NCI-H1092 (cell line): ENCODE measurements around the gene METTL14.
"Not testable (repeated sequence)": the region's sequence is repeated elsewhere in the genome, so short reads cannot be mapped to it uniquely, and the experiment has no call there.

ENCODE experiments used
- DNase-seq: peaks from one replicate; lab custom pipeline; 2025; lab: John Stamatoyannopoulos, UW

Gene METTL14

DNA sequence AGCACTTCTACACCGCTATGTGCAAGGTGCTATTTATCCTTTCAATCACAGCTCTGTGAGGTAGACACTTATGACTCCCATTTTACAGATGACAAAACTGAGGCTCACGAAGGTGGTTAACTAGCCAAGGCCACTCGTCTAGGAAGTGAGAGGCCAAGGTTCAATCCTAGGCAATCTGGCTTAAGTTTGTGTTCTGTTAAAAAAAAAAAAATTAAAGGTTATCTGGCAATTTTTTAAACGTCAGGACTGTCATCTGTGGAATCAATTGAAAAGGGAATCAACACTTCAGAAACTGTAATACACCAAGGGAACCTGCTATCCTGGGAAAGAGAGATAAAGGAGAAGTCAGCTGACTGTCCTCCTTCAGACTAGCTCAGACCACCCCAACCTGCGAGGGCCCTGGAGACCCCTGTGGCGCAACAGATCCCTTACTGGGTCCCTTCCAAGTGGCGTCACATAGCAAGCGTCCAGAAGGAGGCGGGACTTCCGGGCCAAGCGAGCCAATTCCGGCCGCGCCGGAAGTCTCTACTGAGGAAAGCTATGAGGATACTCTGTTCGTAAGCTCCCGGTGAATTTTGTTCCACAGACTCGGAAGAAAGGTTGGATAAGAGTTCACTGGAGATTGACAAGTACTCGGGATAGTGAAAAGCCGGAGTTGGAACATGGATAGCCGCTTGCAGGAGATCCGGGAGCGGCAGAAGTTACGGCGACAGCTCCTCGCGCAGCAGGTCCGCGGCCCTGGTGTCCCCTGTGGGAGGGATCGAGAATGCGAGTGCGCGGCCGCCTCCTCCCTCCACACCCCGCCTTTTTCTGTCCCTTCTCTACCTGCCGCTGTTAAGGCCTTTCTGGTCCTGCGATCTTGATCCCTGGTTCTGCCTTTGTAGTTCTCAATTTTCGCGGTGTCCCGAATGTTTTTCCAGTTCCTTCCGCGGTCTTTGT, at the start of gene METTL14:
Gene METTL14 (plus strand): TSS at position 520 of the 939 bp plus-strand sequence. CDS start 143 bp downstream, at position 663.
- peak; percentile 90 for DNase-seq

DNA sequence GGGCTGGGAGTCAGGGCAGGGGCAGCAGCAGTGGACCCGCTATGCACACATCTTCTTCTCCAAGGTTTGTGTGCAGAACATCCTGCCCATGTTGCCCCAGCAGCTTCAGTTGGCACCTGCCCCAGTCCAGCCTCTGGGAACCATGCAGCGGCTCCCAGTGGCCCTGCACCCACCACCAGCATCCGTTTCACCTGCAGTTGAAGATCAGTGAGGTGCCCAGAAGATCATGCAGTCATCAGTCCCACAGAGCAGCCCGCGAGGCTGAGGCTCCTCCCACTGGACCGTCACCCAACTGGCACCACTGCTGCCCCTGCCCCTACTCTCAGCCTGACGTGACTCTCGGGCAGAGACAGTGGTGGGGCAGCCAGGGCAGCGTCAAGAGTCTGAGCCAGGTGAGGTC, 49.1 kb upstream of the METTL14 start:
- DNase-seq = not testable (repeated sequence)

DNA sequence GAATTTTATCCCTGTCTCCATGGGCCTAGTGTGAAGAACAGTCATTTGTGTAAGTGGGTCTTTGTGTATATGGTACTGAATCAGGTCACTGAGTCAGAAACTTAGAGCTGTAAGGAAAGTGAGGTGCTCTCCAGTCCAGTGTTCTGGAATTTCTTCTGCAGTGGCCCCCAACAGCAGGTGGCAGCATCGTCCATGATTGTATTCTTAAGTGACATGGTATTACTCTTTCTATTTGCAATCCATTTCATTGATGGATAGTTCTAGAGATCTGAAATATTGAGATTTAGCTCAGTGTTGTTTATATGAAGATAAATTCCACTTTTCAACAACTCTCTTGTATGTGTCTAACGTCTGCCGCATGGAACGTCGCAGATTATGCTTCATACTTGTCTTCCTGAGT, 20.5 kb upstream of the METTL14 start:
- DNase-seq = not testable (repeated sequence)

DNA sequence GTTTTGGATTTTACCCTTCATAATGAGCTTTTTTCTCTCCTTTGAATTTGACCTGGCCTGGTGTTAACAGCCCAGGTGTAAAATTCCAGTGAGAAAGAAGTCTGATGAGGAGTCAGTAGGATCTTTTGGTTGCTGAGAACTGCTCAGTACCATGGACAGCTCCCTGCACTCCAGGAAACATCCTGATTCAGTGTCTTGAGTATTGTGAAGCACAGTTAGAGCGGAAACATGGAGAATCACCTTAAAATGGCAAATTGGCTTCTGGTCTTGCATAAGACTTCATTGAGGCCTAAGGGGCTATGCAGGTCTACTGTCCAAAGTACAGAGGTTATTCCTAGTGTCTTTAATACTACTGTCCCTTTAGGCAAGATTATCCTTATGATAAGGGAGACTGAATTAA, 16.0 kb upstream of the METTL14 start:
- DNase-seq = not testable (repeated sequence)

GRCh38 chr4:118670968-118671367, 14.2 kb upstream of the METTL14 start:
- not testable (repeated sequence) for DNase-seq

- no peak for DNase-seq
Observed at GRCh38 chr4:118676128-118676527, 9.1 kb upstream of the METTL14 start.

DNA sequence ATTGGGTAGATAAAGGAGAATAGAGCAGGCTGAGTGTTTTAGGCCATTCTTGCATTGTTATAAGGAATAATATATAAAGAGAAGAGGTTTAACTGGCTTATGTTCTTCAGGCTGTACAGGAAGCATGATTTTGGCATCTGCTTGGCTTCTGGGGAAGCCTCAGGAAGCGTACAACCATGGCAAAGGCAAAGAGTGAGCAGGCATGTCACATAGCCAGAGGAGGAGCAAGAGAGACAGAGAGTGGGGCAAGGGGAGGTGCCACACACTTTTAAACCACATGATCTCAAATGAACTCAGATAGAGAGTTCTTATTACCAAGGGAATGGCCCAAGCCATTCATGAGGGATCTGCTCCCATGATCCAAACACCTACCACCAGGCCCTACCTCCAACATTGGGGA, 4.4 kb upstream of the METTL14 start:
- no peak for DNase-seq

DNA sequence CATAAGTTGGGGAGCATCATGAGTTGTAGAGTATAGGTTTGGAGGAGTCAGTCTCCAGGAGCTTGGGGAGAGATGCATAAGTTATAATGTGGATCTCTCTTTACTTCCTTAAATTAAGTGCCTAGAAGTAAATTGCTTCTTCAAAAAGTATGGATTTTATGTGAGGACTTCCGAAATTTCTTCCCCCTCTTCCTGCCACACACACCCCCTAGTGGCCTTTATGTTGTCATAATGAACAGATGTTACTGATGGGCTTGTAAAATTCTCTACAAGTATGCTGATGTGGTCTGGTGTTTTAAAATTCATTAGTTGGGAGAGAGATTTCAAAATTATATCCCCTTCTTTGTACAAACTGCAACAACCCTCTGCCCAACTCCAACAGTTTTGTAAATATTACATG, 2.3 kb upstream of the METTL14 start:
- DNase-seq = no peak

DNA sequence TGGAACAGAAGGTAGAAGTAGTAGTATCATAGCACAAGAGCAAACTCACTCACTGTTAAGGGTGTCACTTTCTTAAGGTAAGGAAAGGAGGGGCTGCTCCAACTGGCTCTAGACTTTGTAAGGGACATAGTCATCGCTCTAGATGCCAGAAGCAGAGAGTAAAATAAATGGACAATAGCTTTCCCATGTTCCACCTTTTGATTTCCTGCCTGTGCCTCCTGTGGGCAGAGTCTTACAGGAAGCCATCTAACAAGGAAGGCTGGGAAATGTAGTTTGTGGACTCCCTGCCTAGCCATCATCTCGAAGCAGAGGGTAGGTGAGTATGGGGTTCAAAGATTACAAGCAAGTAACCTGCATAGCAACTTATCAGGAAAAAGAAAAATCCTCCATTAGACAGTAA, 1.7 kb upstream of the METTL14 start:
- no peak for DNase-seq

DNA sequence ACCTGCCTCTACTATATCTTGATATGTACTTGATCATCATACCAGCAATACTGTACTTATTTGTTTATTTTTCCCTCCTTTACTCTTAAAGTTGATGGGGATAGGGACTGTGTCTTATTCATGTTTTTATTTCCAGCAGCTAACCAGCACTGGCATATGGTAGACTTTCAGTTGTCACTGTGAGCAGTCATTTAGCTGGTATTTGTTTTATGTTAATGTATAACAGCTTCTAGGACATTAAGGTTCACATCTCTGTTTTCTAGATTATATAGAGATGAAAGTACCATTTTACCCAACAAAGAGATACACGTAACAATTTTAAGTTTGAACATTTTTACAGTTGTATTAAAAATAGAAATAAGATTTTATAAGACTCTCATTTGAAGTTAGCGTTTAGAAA, 17.9 kb downstream of the METTL14 start:
- no peak for DNase-seq

GRCh38 chr4:118711052-118711451, 25.9 kb downstream of the METTL14 start:
- DNase-seq = no peak

DNA sequence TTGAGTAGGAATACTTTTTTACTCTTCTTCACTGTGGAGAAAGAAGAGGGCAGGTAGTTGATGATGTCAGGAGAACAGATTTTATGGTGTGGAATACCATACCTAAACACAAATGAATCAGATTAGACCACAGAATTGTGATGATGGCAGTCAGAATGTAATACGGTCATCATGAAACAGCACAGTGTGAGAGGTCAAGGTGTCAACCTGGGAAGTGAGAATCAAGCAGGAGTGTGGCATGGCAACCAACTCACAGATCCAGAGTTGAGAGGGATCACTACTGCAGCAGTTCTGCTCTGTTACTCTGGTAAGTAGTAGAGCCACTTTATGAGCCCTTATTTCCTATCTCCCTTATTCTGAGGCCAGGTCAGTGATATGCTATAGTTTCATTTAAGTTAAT, 27.7 kb downstream of the METTL14 start:
- DNase-seq = no peak

GRCh38 chr4:118714682-118715081, 29.5 kb downstream of the METTL14 start:
- DNase-seq = no peak

- no peak for DNase-seq
Observed at GRCh38 chr4:118716304-118716703, 31.1 kb downstream of the METTL14 start.

GRCh38 chr4:118718511-118719170, 33.4 kb downstream of the METTL14 start:
- DNase-seq = no peak

DNA sequence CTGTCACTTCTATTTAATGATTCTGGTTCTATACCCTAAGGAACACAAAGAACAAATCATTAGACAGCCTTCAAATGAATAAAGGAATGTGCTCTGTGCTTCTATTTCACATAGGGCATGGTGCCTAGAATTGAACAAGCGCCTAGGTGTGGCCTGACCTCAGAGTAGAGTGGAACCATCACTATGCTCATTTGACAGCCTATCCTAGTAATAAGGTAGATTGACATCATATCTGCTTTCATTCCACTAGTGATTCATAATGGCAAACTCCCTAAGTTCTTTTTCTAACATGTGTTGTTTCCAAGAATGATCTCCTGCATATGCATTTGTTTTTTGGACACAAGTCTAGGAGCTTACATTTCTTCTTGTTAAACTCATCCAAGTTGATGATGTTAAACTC, 36.6 kb downstream of the METTL14 start:
- no peak for DNase-seq

- DNase-seq = no peak
Observed at GRCh38 chr4:118723369-118723768, 38.2 kb downstream of the METTL14 start.

DNA sequence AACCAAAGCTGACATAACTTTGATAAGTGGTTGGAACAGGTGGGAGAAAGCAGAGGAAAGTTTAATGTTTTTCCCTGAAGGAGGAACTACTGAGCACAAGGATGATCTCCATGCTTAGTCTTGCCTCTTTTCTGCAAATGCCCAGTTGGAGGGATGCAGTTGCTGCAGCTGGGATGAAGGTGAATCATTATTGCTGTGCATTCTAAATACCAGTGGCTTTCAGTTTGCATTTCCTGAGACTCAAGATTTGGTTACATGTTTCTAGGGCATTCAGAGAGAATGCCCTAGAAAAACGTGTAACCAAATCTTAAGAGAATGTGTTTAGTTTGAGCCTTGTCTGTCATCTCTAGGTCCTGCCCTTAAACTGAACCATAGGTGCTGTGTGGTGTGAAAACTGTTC, 42.2 kb downstream of the METTL14 start:
- no peak for DNase-seq

DNA sequence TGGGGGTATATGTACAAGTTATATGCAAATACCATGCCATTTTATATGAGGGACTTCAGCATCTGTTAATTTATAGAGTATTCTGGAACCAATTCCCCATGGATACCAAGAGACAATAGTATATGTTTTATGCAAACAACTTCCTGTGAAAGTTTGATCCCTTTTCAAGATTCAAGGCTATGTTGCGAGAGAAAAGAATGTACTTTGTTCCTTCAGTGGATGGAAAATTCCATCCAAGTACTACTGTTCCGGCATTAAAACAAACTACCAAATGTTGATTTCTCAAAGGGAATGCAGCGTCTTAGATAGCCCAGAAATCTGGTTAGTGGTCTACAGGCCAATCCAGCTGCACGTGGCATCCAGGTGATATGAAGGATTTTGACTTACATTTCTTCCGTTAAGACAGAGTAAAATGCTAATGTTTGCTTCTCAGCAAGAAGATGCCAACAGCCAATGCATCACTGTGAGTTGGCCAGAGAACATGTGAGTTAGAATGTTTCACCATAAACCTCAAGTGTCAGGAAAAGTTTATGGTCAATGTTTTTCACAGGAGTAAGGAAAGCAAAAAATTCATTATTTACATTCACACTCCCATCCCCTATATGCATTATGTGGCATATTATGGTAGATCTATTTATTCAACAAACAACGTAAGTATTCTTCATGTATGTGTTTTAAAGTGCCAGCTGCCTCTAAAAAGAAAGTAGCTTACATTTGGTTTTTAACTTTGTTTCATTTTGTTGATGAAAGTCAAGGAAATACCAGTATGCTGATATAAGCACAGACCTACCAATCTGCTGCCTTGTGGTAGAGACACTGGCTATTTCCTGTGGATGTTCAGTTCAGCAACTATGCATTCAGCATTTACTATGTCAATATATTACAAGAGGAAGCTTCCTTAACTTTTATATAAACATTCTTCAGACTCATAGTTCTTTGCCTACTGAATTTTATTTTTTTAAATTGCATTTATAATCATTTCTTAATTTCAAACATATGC, 44.4 kb downstream of the METTL14 start:
- no peak for DNase-seq

GRCh38 chr4:118730683-118731082, 45.5 kb downstream of the METTL14 start:
- no peak for DNase-seq

DNA sequence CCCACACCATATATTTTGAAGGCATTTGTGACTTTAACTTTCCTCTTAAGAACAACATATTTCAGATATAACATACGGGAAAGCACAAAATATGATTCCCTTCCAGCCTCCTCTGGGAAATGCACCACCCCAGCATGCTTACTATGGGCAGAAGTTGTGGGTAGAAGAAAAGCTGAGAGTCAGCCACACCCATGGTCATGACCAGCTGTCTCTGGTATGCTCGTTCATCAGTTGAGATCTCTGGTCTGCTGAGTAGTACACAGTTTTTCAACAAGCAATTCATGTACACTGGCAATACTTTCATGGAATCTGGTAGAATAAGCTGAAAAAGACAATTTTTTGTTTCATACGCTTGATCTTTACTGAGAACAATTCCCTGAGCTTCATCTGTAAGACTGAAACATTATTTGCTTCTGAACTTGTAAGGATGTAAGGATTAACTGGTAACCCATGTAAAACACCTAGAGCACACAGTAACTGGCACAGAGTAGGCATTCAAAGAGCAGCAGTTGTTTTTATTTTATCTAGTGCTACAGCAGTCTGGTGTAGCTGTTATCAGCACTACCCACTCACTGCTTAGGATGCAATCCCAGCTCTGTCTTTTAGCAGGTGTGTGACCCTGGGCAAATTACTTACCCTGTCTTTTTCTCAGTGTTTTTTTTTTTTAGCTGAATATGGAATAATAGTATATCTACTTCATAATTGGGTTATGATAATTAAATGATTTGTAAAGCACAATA, 47.6 kb downstream of the METTL14 start:
- DNase-seq = no peak
